Keratinocyte (primary cell): ENCODE results near the gene CENPO. TPM values are rescaled to one million over a fixed set of nuclear protein-coding genes. Genes with fewer than 3 reads are reported as not detected.

Experiments used
- DNase-seq: peaks from one replicate; pipeline ENCODE4 v3.0.0-alpha.2; 2011; ENCODE audit warnings: low read depth, missing footprints, low spot score
- FAIRE-seq: peaks from 2 replicates; lab custom pipeline; 2011; peaks lifted over from hg19 to GRCh38; lab: Jason Lieb, UNC
- H2AFZ ChIP-seq: 2 replicates; pipeline ENCODE4 v1.6.0; 2012; ENCODE audit warnings: low read length, control low read depth, inconsistent platforms; ENCODE audit not compliant: control insufficient read depth
- H3K27ac ChIP-seq: 2 replicates; pipeline ENCODE4 v1.5.1; 2011; ENCODE audit warnings: low read length; ENCODE audit not compliant: control insufficient read depth, insufficient read depth
- H3K27me3 ChIP-seq: 3 replicates; pipeline ENCODE4 v1.6.0; 2011; ENCODE audit warnings: low read length; ENCODE audit not compliant: control insufficient read depth, insufficient read depth; ENCODE audit errors: extremely low read depth
- H3K36me3 ChIP-seq, 2 experiments: 2 replicates in 1 of 2; 3 replicates in 1 of 2; pipeline ENCODE4 v1.5.1; 2011; ENCODE audit warnings: low read length in 2 of 2, mild to moderate bottlenecking in 1 of 2; ENCODE audit not compliant: control insufficient read depth in 2 of 2, insufficient read depth in 2 of 2; ENCODE audit errors: extremely low read depth in 1 of 2
- H3K4me1 ChIP-seq: 3 replicates; pipeline ENCODE4 v1.5.1; 2011; ENCODE audit warnings: low read length; ENCODE audit not compliant: control insufficient read depth, insufficient read depth; ENCODE audit errors: extremely low read depth
- H3K4me2 ChIP-seq: 3 replicates; pipeline ENCODE4 v1.6.0; 2011; ENCODE audit warnings: low read depth, low read length; ENCODE audit not compliant: control insufficient read depth, insufficient read depth; ENCODE audit errors: extremely low read depth
- H3K4me3 ChIP-seq, 3 experiments: fragments of 200-600 bp in 1 of 3; sonication (generic) in 1 of 3; 2 replicates in 2 of 3; 3 replicates in 1 of 3; pipeline ENCODE4 v1.5.1; 2011 to 2016; ENCODE audit warnings: low read length in 3 of 3, mild to moderate bottlenecking in 3 of 3, control low read depth in 2 of 3, inconsistent platforms in 1 of 3, low read depth in 1 of 3, mixed read lengths in 1 of 3, mixed run types in 1 of 3, moderate library complexity in 1 of 3; ENCODE audit not compliant: control insufficient read depth in 2 of 3, insufficient read depth in 2 of 3; ENCODE audit errors: extremely low read depth in 1 of 3
- H3K79me2 ChIP-seq: 2 replicates; pipeline ENCODE4 v1.6.0; 2012; ENCODE audit warnings: low read length; ENCODE audit not compliant: control insufficient read depth, insufficient read depth
- H3K9ac ChIP-seq: 3 replicates; pipeline ENCODE4 v1.6.0; 2011; ENCODE audit warnings: low read length; ENCODE audit not compliant: control insufficient read depth, insufficient read depth; ENCODE audit errors: extremely low read depth
- H3K9me1 ChIP-seq: 3 replicates; pipeline ENCODE4 v1.6.0; 2011; ENCODE audit warnings: low read length; ENCODE audit not compliant: control insufficient read depth, insufficient read depth; ENCODE audit errors: extremely low read depth
- H3K9me3 ChIP-seq: 2 replicates; pipeline ENCODE4 v1.5.1; 2012; ENCODE audit warnings: low read depth, low read length; ENCODE audit not compliant: control insufficient read depth
- H4K20me1 ChIP-seq: 3 replicates; pipeline ENCODE4 v1.6.0; 2011; ENCODE audit warnings: low read length; ENCODE audit not compliant: control insufficient read depth, insufficient read depth; ENCODE audit errors: extremely low read depth
- CTCF ChIP-seq, 3 experiments: IDR thresholded peaks in 1 of 3; conservative IDR thresholded peaks in 1 of 3; optimal IDR thresholded peaks in 1 of 3; 2 replicates in 2 of 3; 3 replicates in 1 of 3; pipeline versions ENCODE3 to v1.5.1; 2011; ENCODE audit warnings: low read length in 3 of 3, mild to moderate bottlenecking in 3 of 3, moderate library complexity in 2 of 3, control low read depth in 1 of 3, inconsistent platforms in 1 of 3; ENCODE audit not compliant: insufficient read depth in 2 of 3; ENCODE audit errors: extremely low read depth in 1 of 3
- EZH2 ChIP-seq: IDR thresholded peaks from one replicate; pipeline ENCODE4 v1.6.1; 2012; ENCODE audit warnings: inconsistent platforms, mild to moderate bottlenecking, low read length, moderate library complexity
- dilution Hi-C: fragments of 300-500 bp; cut with MboI; formaldehyde crosslinking; loops from one replicate; pipeline ENCODE4 v1.7.0; 2020; ENCODE audit warnings: low sequenced_read_pairs; ENCODE audit not compliant: extremely low pct_ligation_motif_present
- polyA plus RNA-seq, 5 experiments: library from polyadenylated mRNA; depleted of rRNA in 3 of 5; stranded (reverse) in 3 of 5; stranded (forward) in 1 of 5; unstranded in 1 of 5; fragments of >200 nt; gene quantifications; 1 replicate in 1 of 5; 2 replicates in 3 of 5; 3 replicates in 1 of 5; pipeline versions ENCODE4 v1.2.1 to v1.2.3, GENCODE V29; 2011 to 2012; ENCODE audit warnings: missing spikeins in 2 of 5, low read depth in 1 of 5, low replicate concordance in 1 of 5

CENPO gene
- polyA plus RNA-seq, 1 donor (not counting 4 experiments of a cell fraction or from before 2014, with no cell fraction given) = 12.1 TPM

GRCh38 chr2:24832931-24833701 lies 39.9 kb downstream of the CENPO start:
- no peak overlapping the region for H3K27ac ChIP-seq
- no peaks in the 10 kb centered on the region for H3K9me1 ChIP-seq
- H3K9me3 ChIP-seq = no peaks in the 10 kb centered on the region
- peaks cover 5 to 20% of the 10 kb centered on the region in 2 experiments for H3K36me3 ChIP-seq
- H3K9ac ChIP-seq = no peak overlapping the region
- no peaks in the 10 kb centered on the region for H3K79me2 ChIP-seq
- FAIRE-seq = no peak
- H4K20me1 ChIP-seq = no peaks in the 10 kb centered on the region
- H3K27me3 ChIP-seq = no peaks in the 10 kb centered on the region
- no peak for TF ChIP-seq CTCF (optimal IDR thresholded peaks at IDR 0.05 in 1 of 3, IDR thresholded peaks at IDR 0.05 in 1 of 3, conservative IDR thresholded peaks at IDR 0.05 in 1 of 3; ENCODE audit: extremely low read depth in 1 of 3, insufficient read depth in 2 of 3, low read length in 3 of 3)
- no peak for TF ChIP-seq EZH2
- DNase-seq = no peak
- dilution Hi-C loops = no loop called here
- no peak overlapping the region for H3K4me2 ChIP-seq
- H2AFZ ChIP-seq = no peak overlapping the region
- H3K4me3 ChIP-seq = no peak overlapping the region
- peaks cover 4% of the 10 kb centered on the region for H3K4me1 ChIP-seq

- Histone ChIP-seq H2AFZ (no peak overlapping the region), H3K9me3 (no peaks in the 10 kb centered on the region), H3K27me3 (no peaks in the 10 kb centered on the region), H3K27ac (no peak overlapping the region), H3K9ac (no peak overlapping the region), H3K36me3 (peaks cover 5 to 20% of the 10 kb centered on the region in 2 experiments), H3K4me3 (no peak overlapping the region), H3K79me2 (no peaks in the 10 kb centered on the region), H3K4me1 (peaks cover 4% of the 10 kb centered on the region), H3K4me2 (no peak overlapping the region), H4K20me1 (no peaks in the 10 kb centered on the region), H3K9me1 (no peaks in the 10 kb centered on the region)
- TF ChIP-seq EZH2 = no peak
- no peak for TF ChIP-seq CTCF (optimal IDR thresholded peaks at IDR 0.05 in 1 of 3, IDR thresholded peaks at IDR 0.05 in 1 of 3, conservative IDR thresholded peaks at IDR 0.05 in 1 of 3; ENCODE audit: extremely low read depth in 1 of 3, insufficient read depth in 2 of 3, low read length in 3 of 3)
- no peak for FAIRE-seq
- DNase-seq = no peak
- dilution Hi-C loops = no loop called here
Observed at GRCh38 chr2:24833821-24834732, 40.9 kb downstream of the CENPO start.
